ENCODE results near the gene STIP1. TPM values are rescaled to one million over a fixed set of nuclear protein-coding genes. Genes with fewer than 3 reads are reported as not detected.

The STIP1 gene
- total and polyA plus RNA-seq, 2 donors (not counting 1 experiment from before 2014, with no cell fraction given), result 49.8 to 78.7 TPM

- H3K9ac ChIP-seq (ENCODE audit: low read length), result no peak overlapping the region
- H3K4me3 Mint-ChIP-seq, result no peak overlapping the region
- no peak overlapping the region for H3K27ac ChIP-seq (ENCODE audit: low read length in 2 of 2)
- ChIA-PET CTCF (interaction anchor here (0.5 to 9.6 kb wide), 13 partner anchors 14 to 669 kb away, joined by 3 to 163 read pairs (median 3); partner anchors contain the start of genes ATL3, MARK2 and ZFTA), POLR2A (no interaction called here)
- H3K79me2 ChIP-seq (ENCODE audit: control insufficient read depth, insufficient read depth, low read length), result no peaks in the 10 kb centered on the region
- no peaks in the 10 kb centered on the region for H4K20me1 ChIP-seq (ENCODE audit: control insufficient read depth, insufficient read depth, low read length, poor library complexity, severe bottlenecking)
- DNase-seq (peak; percentile 81), ATAC-seq (ENCODE audit: low read depth) (peak; percentile 58)
- H3K4me1 ChIP-seq (ENCODE audit: control insufficient read depth in 2 of 2, insufficient read depth in 2 of 2, low read length in 2 of 2), result peaks cover 7 to 21% of the 10 kb centered on the region in 2 donors
- no peak overlapping the region for H3K4me3 ChIP-seq (ENCODE audit: control extremely low read depth in 1 of 5, extremely low read depth in 1 of 5, insufficient read depth in 1 of 5, low read depth in 2 of 5, low read length in 4 of 5)
- no peak overlapping the region for H3K4me2 ChIP-seq (replicated peaks; ENCODE audit: low read depth, low read length, poor library complexity, severe bottlenecking)
- peaks cover 16% of the 10 kb centered on the region for H3K4me1 Mint-ChIP-seq
- H3K27ac Mint-ChIP-seq, result no peak overlapping the region
- H3K36me3 ChIP-seq (replicated peaks in 1 of 2; ENCODE audit: control extremely low read depth in 1 of 2, control insufficient read depth in 1 of 2, extremely low read depth in 1 of 2, insufficient read depth in 2 of 2, low read length in 1 of 2), result no peaks in the 10 kb centered on the region
- no peaks in the 10 kb centered on the region for H3K27me3 ChIP-seq (replicated peaks in 1 of 4; ENCODE audit: control extremely low read depth in 1 of 4, control insufficient read depth in 3 of 4, insufficient read depth in 4 of 4, low read length in 3 of 4)
- TF ChIP-seq CTCF (IDR thresholded peaks at IDR 0.05), result peak; percentile 92
- no peak for TF ChIP-seq EZH2 (IDR thresholded peaks at IDR 0.05; ENCODE audit: borderline replicate concordance, insufficient read depth, low read depth, low read length, poor library complexity, severe bottlenecking)
- 56% methylated on average over 14 of the region's 19 CpGs for WGBS (ENCODE audit: insufficient coverage)
- no peaks in the 10 kb centered on the region for H3K9me3 Mint-ChIP-seq (ENCODE audit: insufficient read depth)
- intact Hi-C loops (cut with micrococcal nuclease), result loop anchor here (1.0 kb wide), 3 partner anchors 148 to 380 kb away; partner anchors contain the start of gene ZFTA
- peaks cover 0 to 4% (median 0%) of the 10 kb centered on the region in 3 donors for H3K9me3 ChIP-seq (ENCODE audit: control extremely low read depth in 1 of 3, control insufficient read depth in 2 of 3, insufficient read depth in 1 of 3, low read length in 2 of 3)
- H2AFZ ChIP-seq (ENCODE audit: insufficient read depth, low read depth, low read length, poor library complexity, severe bottlenecking), result no peak overlapping the region
- H3K27me3 Mint-ChIP-seq, result no peaks in the 10 kb centered on the region
Measured at GRCh38 chr11:64148226-64148916, 37.6 kb upstream of the STIP1 start.
